OCI-LY7 (cell line): Measurements from ENCODE around the gene MIA2. TPM values are rescaled to one million over a fixed set of nuclear protein-coding genes. Genes with fewer than 3 reads are reported as not detected.

Experiments used
- BruUV-seq: library from RNA; stranded (reverse); fragments of 400-500 nt; replicated peaks from 2 replicates; lab custom pipeline; 2021; lab: Mats Ljungman, UMichigan
- CTCF ChIA-PET: fragments of 300-600 bp; sonication (Branson Sonifier 250); formaldehyde crosslinking; loops from one replicate; lab custom pipeline; 2022; ENCODE audit warnings: antibody characterized with exemption; ENCODE audit not compliant: unreplicated experiment; lab: Charles Lee
- POLR2A ChIA-PET: fragments of 300-600 bp; sonication (Branson Sonifier 250); formaldehyde crosslinking; loops from one replicate; lab custom pipeline; 2022; ENCODE audit warnings: antibody characterized with exemption; lab: Charles Lee
- DNase-seq: peaks from one replicate; pipeline ENCODE4 v3.0.0-alpha.2; 2015; ENCODE audit warnings: low spot score
- H2AFZ ChIP-seq: fragments of 200-600 bp; sonication (generic), shearing (Covaris generic); 2 replicates; pipeline ENCODE4 v1.6.1; 2014; ENCODE audit warnings: mild to moderate bottlenecking, antibody characterized with exemption, low read length, moderate library complexity
- H3K27ac ChIP-seq: fragments of 200-600 bp; sonication (generic); 2 replicates; pipeline ENCODE4 v1.5.1; 2014; ENCODE audit warnings: mixed run types, low read depth, mild to moderate bottlenecking, moderate library complexity, low read length, inconsistent platforms; ENCODE audit not compliant: poor library complexity, severe bottlenecking
- H3K36me3 ChIP-seq: fragments of 200-600 bp; sonication (generic); 2 replicates; pipeline ENCODE4 v1.6.1; 2014; ENCODE audit warnings: mild to moderate bottlenecking, antibody characterized with exemption, low read length, moderate library complexity, mixed read lengths; ENCODE audit not compliant: insufficient read depth
- H3K4me1 ChIP-seq: fragments of 200-600 bp; sonication (generic); 2 replicates; pipeline ENCODE4 v1.5.1; 2014; ENCODE audit warnings: mild to moderate bottlenecking, low read length; ENCODE audit not compliant: insufficient read depth, poor library complexity, severe bottlenecking
- H3K4me2 ChIP-seq: fragments of 200-600 bp; sonication (generic); 2 replicates; pipeline ENCODE4 v1.6.1; 2014; ENCODE audit warnings: mild to moderate bottlenecking, low read length
- H3K4me3 ChIP-seq: fragments of 200-600 bp; sonication (generic); 2 replicates; pipeline ENCODE4 v1.5.1; 2014; ENCODE audit warnings: mild to moderate bottlenecking, low read depth, low read length; ENCODE audit not compliant: poor library complexity, severe bottlenecking
- H3K79me2 ChIP-seq: fragments of 200-600 bp; sonication (generic); 2 replicates; pipeline ENCODE4 v1.6.1; 2016; ENCODE audit warnings: low read depth, mild to moderate bottlenecking, low read length, moderate library complexity, mixed read lengths; ENCODE audit not compliant: insufficient read depth
- H3K9me2 ChIP-seq: fragments of 200-600 bp; sonication (generic); 2 replicates; pipeline ENCODE4 v1.6.1; 2016; ENCODE audit warnings: mild to moderate bottlenecking, low read length, mixed read lengths; ENCODE audit not compliant: insufficient read depth
- H3K9me3 ChIP-seq: fragments of 200-600 bp; sonication (generic); 2 replicates; pipeline ENCODE4 v1.6.1; 2014; ENCODE audit warnings: mild to moderate bottlenecking, mixed run types, low read length, mixed read lengths
- H4K20me1 ChIP-seq: fragments of 200-600 bp; sonication (generic); 2 replicates; pipeline ENCODE4 v1.6.1; 2014; ENCODE audit warnings: mild to moderate bottlenecking, antibody characterized with exemption, low read length, moderate library complexity, mixed read lengths; ENCODE audit not compliant: insufficient read depth
- EZH2phosphoT487 ChIP-seq: fragments of 200-600 bp; sonication (generic); IDR thresholded peaks from 2 replicates; pipeline ENCODE4 v1.6.1; 2018; ENCODE audit warnings: low read depth, borderline replicate concordance, mild to moderate bottlenecking, mixed run types, antibody characterized with exemption, low read length, moderate library complexity, mixed read lengths
- intact Hi-C: fragments of 100-400 bp; cut with micrococcal nuclease; formaldehyde crosslinking; loops from one replicate; pipeline ENCODE4 v1.10.0; 2022; ENCODE audit not compliant: unreplicated experiment
- total RNA-seq, 2 experiments: library from RNA; depleted of rRNA in 1 of 2; stranded (reverse); fragments of >200 nt in 1 of 2; shearing (Covaris generic) in 1 of 2; gene quantifications; 2 replicates each; pipeline ENCODE4 v1.2.3, GENCODE V29; 2014 to 2022
- TF ChIP-seq, protein P1 (sequence below): fragments of 200-600 bp; sonication (generic); conservative IDR thresholded peaks from 2 replicates; pipeline ENCODE4 v1.5.1; 2014; ENCODE audit warnings: mild to moderate bottlenecking, antibody characterized with exemption, low read length, moderate library complexity, mixed read lengths

Gene MIA2
- total RNA-seq, 2 experiments from 2014 or later: 20.2 to 28.3 TPM

DNA sequence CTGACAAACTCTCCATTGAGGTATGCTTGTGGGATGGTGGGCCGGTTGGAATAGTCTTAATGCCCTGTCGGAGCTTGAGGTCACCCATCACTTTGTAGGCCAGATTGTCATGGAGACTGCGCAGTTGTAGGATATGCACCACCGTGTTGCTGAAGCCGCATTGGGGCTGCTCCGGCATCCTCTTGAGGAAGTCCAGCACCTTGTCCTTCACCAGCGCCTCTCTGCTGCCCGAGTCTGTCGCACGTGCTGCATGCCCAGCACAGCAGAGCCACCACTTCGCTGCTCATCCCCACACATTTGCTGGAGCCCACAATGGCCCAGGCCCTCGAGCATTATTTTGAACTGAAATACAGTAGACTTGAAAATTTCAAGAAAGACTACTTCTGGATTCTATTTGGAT is 136.7 kb downstream of the MIA2 start:
- Histone ChIP-seq H3K4me2 (no peak overlapping the region), H3K9me3 (no peaks in the 10 kb centered on the region; the same call in 1 of the 2 replicates), H2AFZ (no peak overlapping the region), H3K4me3 (no peak overlapping the region), H3K4me1 (no peaks in the 10 kb centered on the region), H4K20me1 (no peaks in the 10 kb centered on the region), H3K79me2 (no peaks in the 10 kb centered on the region), H3K9me2 (no peaks in the 10 kb centered on the region), H3K27ac (no peak overlapping the region), H3K36me3 (no peaks in the 10 kb centered on the region)
- CTCF ChIA-PET: no interaction called here
- TF ChIP-seq EZH2phosphoT487: no peak
- TF ChIP-seq, protein P1, sequence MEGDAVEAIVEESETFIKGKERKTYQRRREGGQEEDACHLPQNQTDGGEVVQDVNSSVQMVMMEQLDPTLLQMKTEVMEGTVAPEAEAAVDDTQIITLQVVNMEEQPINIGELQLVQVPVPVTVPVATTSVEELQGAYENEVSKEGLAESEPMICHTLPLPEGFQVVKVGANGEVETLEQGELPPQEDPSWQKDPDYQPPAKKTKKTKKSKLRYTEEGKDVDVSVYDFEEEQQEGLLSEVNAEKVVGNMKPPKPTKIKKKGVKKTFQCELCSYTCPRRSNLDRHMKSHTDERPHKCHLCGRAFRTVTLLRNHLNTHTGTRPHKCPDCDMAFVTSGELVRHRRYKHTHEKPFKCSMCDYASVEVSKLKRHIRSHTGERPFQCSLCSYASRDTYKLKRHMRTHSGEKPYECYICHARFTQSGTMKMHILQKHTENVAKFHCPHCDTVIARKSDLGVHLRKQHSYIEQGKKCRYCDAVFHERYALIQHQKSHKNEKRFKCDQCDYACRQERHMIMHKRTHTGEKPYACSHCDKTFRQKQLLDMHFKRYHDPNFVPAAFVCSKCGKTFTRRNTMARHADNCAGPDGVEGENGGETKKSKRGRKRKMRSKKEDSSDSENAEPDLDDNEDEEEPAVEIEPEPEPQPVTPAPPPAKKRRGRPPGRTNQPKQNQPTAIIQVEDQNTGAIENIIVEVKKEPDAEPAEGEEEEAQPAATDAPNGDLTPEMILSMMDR: no peak
- no TSS peak for BruUV-seq
- intact Hi-C loops: no loop called here
- POLR2A ChIA-PET: no interaction called here
- DNase-seq: no peak

DNA sequence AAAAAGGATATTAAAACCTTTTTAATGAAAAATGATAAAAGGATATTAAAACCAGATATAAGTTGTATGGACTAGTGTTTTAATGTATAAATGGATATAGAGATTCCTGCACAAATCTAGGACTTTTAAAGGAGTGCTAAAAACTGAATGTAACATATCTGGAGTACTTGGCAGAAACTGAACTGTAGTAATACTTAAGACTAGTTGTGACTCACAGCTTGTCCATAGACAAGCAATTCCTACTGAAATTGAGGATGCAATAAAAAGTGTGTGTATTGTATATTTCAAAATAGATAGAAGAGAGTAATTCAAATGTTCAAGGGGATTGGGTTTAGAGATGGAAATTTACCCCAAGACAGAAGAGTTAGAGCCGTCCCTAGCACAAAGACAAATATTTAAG is 138.9 kb downstream of the MIA2 start:
- Histone ChIP-seq H3K36me3 (no peaks in the 10 kb centered on the region), H3K4me3 (no peak overlapping the region), H3K4me2 (no peak overlapping the region), H4K20me1 (no peaks in the 10 kb centered on the region), H3K9me3 (no peaks in the 10 kb centered on the region), H2AFZ (no peak overlapping the region), H3K79me2 (no peaks in the 10 kb centered on the region), H3K4me1 (no peaks in the 10 kb centered on the region), H3K27ac (no peak overlapping the region), H3K9me2 (no peaks in the 10 kb centered on the region)
- intact Hi-C loops: no loop called here
- ChIA-PET POLR2A (interaction anchor here (1.7 kb wide), 1 partner anchor 9 kb away, joined by 4 read pairs; no protein-coding TSS in a partner anchor), CTCF (no interaction called here)
- TF ChIP-seq, protein P1: no peak
- TF ChIP-seq EZH2phosphoT487: no peak
- DNase-seq: no peak
- no TSS peak for BruUV-seq

DNA sequence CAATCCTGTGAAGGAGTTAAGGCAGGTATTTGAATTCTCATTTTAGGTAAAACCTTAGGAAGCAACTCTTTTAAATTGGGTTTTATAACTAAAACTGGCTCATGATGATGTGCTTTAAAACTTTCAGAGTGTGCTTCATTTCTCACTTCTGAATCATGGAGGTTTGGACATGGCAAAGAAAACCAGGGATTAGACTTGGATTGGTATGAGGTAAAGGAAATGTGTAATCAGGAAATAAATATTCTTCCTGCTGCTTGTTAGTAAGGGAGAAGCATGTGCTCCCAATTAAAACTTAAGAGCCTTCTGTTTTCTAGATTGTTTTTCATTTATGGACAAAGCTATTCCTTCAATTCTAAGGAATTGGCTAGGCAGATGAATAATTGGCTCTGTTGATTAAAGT is 141.1 kb downstream of the MIA2 start:
- no TSS peak for BruUV-seq
- H2AFZ ChIP-seq: no peak overlapping the region
- TF ChIP-seq, protein P1: no peak
- no peak for TF ChIP-seq EZH2phosphoT487
- DNase-seq: no peak
- no peaks in the 10 kb centered on the region for H3K79me2 ChIP-seq
- no peak overlapping the region for H3K4me3 ChIP-seq
- CTCF ChIA-PET: no interaction called here
- no peaks in the 10 kb centered on the region for H3K9me2 ChIP-seq
- intact Hi-C loops: no loop called here
- no peaks in the 10 kb centered on the region for H4K20me1 ChIP-seq
- H3K4me2 ChIP-seq: no peak overlapping the region
- no peak overlapping the region for H3K27ac ChIP-seq
- H3K4me1 ChIP-seq: no peaks in the 10 kb centered on the region
- no peaks in the 10 kb centered on the region for H3K9me3 ChIP-seq
- POLR2A ChIA-PET: interaction anchor here (0.7 to 0.8 kb wide), 2 partner anchors 9 to 400 kb away, joined by 3 read pairs; no protein-coding TSS in a partner anchor
- no peaks in the 10 kb centered on the region for H3K36me3 ChIP-seq
